HepG2 (cell line): ENCODE measurements around the gene CAPN10. TPM values are rescaled to one million over a fixed set of nuclear protein-coding genes. Genes with fewer than 3 reads are reported as not detected.

Experiments
- ATRX ChIP-seq: sonication (generic); formaldehyde crosslinking; IDR thresholded peaks from 2 replicates; pipeline ENCODE4 v1.4.0; 2020; ENCODE audit warnings: missing genetic modification reagents, borderline replicate concordance
- CBFB ChIP-seq: sonication (generic); formaldehyde crosslinking; IDR thresholded peaks from 2 replicates; pipeline ENCODE4 v1.4.0; 2020; ENCODE audit warnings: missing genetic modification reagents
- EEA1 ChIP-seq: sonication (generic); formaldehyde crosslinking; IDR thresholded peaks from 2 replicates; pipeline ENCODE4 v1.5.1; 2020; ENCODE audit warnings: mild to moderate bottlenecking, missing genetic modification reagents, borderline replicate concordance
- KDM2A ChIP-seq: sonication (generic); formaldehyde crosslinking; IDR thresholded peaks from 2 replicates; pipeline ENCODE4 v1.4.0; 2020; ENCODE audit warnings: low read depth, missing genetic modification reagents, borderline replicate concordance
- MBNL3 ChIP-seq: fragments of 250-450 bp; sonication (Bioruptor Pico); conservative IDR thresholded peaks from 2 replicates; pipeline ENCODE4 v1.8.0; 2022; ENCODE audit warnings: mild to moderate bottlenecking, inconsistent platforms
- NKX3-1 ChIP-seq: sonication (generic); formaldehyde crosslinking; IDR thresholded peaks from 2 replicates; pipeline ENCODE4 v1.5.0; 2020; ENCODE audit warnings: missing genetic modification reagents
- ZNF709 ChIP-seq: sonication (generic); formaldehyde crosslinking; IDR thresholded peaks from 2 replicates; pipeline ENCODE4 v1.5.0; 2020; ENCODE audit warnings: mild to moderate bottlenecking, missing genetic modification reagents
- ZNF83 ChIP-seq: sonication (generic); formaldehyde crosslinking; IDR thresholded peaks from 2 replicates; pipeline ENCODE4 v1.4.0; 2020; ENCODE audit warnings: missing genetic modification reagents, mild to moderate bottlenecking, borderline replicate concordance
- ZNF850 ChIP-seq: sonication (generic); formaldehyde crosslinking; conservative IDR thresholded peaks from 2 replicates; pipeline ENCODE4 v1.9.0; 2021; ENCODE audit warnings: mild to moderate bottlenecking, missing genetic modification reagents
- polyA plus RNA-seq, 8 experiments: library from polyadenylated mRNA; depleted of rRNA in 3 of 8; stranded (reverse) in 7 of 8; unstranded in 1 of 8; fragments of >200 nt; fragmentation: Illumina TruSeq in 4 of 8; extraction: Trizol in 4 of 8; gene quantifications; 2 replicates each; pipeline versions ENCODE4 v1.2.1 to v1.2.3, GENCODE V29; 2011 to 2016; ENCODE audit warnings: low read depth in 4 of 8, missing spikeins in 1 of 8, mixed read lengths in 1 of 8; ENCODE audit not compliant: insufficient read depth in 1 of 8
- total RNA-seq, 5 experiments: library from RNA; depleted of rRNA; stranded (reverse); fragments of >200 nt; fragmentation: Illumina TruSeq; extraction: Trizol; gene quantifications; 2 replicates each; pipeline ENCODE4 v1.2.3, GENCODE V29; 2016; ENCODE audit warnings: low read depth in 1 of 5
- TF ChIP-seq, protein P1 (sequence below): sonication (generic); formaldehyde crosslinking; IDR thresholded peaks from 2 replicates; pipeline ENCODE4 v1.5.0; 2020; ENCODE audit warnings: mild to moderate bottlenecking, missing genetic modification reagents, borderline replicate concordance
- TF ChIP-seq, protein P2 (sequence below): sonication (generic); formaldehyde crosslinking; IDR thresholded peaks from 2 replicates; pipeline ENCODE4 v1.5.1; 2020; ENCODE audit warnings: mild to moderate bottlenecking, moderate library complexity, missing genetic modification reagents
- TF ChIP-seq, protein P3 (sequence below): sonication (generic); formaldehyde crosslinking; IDR thresholded peaks from 2 replicates; pipeline ENCODE4 v1.4.0; 2020; ENCODE audit warnings: missing genetic modification reagents, borderline replicate concordance
- TF ChIP-seq, protein P4 (sequence below): sonication (generic); formaldehyde crosslinking; IDR thresholded peaks from 2 replicates; pipeline ENCODE4 v1.8.1; 2022; ENCODE audit warnings: mild to moderate bottlenecking, missing genetic modification reagents
- TF ChIP-seq, protein P5 (sequence below): sonication (generic); formaldehyde crosslinking; IDR thresholded peaks from 2 replicates; pipeline ENCODE4 v1.4.0; 2020; ENCODE audit warnings: missing genetic modification reagents

CAPN10 gene
- total and polyA plus RNA-seq, 2 of the 13 experiments (the other 11 are each of a cell fraction or from before 2014, with no cell fraction given), result 27.6 to 32.4 TPM

DNA sequence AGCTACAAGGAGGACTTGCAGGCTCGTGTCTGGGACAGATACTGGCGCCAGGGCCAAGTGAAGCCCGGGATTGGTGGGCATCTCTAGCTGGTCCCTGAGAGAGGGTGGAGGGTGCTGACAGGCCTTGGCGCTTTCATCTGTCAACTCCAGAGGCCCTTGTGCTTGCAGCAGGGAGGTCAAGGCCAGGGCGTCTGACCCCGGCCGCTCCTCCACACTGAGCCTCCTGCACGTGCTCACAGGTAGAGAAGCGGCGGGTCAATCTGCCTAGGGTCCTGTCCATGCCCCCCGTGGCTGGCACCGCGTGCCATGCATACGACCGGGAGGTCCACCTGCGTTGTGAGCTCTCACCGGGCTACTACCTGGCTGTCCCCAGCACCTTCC lies 9.5 kb downstream of the CAPN10 start (continued):
- TF ChIP-seq, protein P1, sequence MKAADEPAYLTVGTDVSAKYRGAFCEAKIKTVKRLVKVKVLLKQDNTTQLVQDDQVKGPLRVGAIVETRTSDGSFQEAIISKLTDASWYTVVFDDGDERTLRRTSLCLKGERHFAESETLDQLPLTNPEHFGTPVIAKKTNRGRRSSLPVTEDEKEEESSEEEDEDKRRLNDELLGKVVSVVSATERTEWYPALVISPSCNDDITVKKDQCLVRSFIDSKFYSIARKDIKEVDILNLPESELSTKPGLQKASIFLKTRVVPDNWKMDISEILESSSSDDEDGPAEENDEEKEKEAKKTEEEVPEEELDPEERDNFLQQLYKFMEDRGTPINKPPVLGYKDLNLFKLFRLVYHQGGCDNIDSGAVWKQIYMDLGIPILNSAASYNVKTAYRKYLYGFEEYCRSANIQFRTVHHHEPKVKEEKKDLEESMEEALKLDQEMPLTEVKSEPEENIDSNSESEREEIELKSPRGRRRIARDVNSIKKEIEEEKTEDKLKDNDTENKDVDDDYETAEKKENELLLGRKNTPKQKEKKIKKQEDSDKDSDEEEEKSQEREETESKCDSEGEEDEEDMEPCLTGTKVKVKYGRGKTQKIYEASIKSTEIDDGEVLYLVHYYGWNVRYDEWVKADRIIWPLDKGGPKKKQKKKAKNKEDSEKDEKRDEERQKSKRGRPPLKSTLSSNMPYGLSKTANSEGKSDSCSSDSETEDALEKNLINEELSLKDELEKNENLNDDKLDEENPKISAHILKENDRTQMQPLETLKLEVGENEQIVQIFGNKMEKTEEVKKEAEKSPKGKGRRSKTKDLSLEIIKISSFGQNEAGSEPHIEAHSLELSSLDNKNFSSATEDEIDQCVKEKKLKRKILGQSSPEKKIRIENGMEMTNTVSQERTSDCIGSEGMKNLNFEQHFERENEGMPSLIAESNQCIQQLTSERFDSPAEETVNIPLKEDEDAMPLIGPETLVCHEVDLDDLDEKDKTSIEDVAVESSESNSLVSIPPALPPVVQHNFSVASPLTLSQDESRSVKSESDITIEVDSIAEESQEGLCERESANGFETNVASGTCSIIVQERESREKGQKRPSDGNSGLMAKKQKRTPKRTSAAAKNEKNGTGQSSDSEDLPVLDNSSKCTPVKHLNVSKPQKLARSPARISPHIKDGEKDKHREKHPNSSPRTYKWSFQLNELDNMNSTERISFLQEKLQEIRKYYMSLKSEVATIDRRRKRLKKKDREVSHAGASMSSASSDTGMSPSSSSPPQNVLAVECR (CRISPR knock-in tag), result peak; percentile 27
- TF ChIP-seq ZNF83 (CRISPR knock-in tag), result no peak
- TF ChIP-seq CBFB (CRISPR knock-in tag), result no peak
- TF ChIP-seq ZNF709 (CRISPR knock-in tag), result no peak
- TF ChIP-seq NKX3-1 (CRISPR knock-in tag), result no peak
- no peak for TF ChIP-seq ZNF850 (CRISPR knock-in tag)
- TF ChIP-seq MBNL3 (CRISPR knock-in tag), result no peak
- no peak for TF ChIP-seq EEA1 (CRISPR knock-in tag)
- TF ChIP-seq, protein P2, sequence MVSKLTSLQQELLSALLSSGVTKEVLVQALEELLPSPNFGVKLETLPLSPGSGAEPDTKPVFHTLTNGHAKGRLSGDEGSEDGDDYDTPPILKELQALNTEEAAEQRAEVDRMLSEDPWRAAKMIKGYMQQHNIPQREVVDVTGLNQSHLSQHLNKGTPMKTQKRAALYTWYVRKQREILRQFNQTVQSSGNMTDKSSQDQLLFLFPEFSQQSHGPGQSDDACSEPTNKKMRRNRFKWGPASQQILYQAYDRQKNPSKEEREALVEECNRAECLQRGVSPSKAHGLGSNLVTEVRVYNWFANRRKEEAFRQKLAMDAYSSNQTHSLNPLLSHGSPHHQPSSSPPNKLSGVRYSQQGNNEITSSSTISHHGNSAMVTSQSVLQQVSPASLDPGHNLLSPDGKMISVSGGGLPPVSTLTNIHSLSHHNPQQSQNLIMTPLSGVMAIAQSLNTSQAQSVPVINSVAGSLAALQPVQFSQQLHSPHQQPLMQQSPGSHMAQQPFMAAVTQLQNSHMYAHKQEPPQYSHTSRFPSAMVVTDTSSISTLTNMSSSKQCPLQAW (CRISPR knock-in tag), result no peak
- TF ChIP-seq ATRX (CRISPR knock-in tag), result no peak
- TF ChIP-seq, protein P3, sequence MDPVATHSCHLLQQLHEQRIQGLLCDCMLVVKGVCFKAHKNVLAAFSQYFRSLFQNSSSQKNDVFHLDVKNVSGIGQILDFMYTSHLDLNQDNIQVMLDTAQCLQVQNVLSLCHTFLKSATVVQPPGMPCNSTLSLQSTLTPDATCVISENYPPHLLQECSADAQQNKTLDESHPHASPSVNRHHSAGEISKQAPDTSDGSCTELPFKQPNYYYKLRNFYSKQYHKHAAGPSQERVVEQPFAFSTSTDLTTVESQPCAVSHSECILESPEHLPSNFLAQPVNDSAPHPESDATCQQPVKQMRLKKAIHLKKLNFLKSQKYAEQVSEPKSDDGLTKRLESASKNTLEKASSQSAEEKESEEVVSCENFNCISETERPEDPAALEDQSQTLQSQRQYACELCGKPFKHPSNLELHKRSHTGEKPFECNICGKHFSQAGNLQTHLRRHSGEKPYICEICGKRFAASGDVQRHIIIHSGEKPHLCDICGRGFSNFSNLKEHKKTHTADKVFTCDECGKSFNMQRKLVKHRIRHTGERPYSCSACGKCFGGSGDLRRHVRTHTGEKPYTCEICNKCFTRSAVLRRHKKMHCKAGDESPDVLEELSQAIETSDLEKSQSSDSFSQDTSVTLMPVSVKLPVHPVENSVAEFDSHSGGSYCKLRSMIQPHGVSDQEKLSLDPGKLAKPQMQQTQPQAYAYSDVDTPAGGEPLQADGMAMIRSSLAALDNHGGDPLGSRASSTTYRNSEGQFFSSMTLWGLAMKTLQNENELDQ, result no peak
- TF ChIP-seq, protein P4, sequence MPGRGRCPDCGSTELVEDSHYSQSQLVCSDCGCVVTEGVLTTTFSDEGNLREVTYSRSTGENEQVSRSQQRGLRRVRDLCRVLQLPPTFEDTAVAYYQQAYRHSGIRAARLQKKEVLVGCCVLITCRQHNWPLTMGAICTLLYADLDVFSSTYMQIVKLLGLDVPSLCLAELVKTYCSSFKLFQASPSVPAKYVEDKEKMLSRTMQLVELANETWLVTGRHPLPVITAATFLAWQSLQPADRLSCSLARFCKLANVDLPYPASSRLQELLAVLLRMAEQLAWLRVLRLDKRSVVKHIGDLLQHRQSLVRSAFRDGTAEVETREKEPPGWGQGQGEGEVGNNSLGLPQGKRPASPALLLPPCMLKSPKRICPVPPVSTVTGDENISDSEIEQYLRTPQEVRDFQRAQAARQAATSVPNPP (CRISPR knock-in tag), result no peak
- no peak for TF ChIP-seq KDM2A (CRISPR knock-in tag)
- TF ChIP-seq, protein P5, sequence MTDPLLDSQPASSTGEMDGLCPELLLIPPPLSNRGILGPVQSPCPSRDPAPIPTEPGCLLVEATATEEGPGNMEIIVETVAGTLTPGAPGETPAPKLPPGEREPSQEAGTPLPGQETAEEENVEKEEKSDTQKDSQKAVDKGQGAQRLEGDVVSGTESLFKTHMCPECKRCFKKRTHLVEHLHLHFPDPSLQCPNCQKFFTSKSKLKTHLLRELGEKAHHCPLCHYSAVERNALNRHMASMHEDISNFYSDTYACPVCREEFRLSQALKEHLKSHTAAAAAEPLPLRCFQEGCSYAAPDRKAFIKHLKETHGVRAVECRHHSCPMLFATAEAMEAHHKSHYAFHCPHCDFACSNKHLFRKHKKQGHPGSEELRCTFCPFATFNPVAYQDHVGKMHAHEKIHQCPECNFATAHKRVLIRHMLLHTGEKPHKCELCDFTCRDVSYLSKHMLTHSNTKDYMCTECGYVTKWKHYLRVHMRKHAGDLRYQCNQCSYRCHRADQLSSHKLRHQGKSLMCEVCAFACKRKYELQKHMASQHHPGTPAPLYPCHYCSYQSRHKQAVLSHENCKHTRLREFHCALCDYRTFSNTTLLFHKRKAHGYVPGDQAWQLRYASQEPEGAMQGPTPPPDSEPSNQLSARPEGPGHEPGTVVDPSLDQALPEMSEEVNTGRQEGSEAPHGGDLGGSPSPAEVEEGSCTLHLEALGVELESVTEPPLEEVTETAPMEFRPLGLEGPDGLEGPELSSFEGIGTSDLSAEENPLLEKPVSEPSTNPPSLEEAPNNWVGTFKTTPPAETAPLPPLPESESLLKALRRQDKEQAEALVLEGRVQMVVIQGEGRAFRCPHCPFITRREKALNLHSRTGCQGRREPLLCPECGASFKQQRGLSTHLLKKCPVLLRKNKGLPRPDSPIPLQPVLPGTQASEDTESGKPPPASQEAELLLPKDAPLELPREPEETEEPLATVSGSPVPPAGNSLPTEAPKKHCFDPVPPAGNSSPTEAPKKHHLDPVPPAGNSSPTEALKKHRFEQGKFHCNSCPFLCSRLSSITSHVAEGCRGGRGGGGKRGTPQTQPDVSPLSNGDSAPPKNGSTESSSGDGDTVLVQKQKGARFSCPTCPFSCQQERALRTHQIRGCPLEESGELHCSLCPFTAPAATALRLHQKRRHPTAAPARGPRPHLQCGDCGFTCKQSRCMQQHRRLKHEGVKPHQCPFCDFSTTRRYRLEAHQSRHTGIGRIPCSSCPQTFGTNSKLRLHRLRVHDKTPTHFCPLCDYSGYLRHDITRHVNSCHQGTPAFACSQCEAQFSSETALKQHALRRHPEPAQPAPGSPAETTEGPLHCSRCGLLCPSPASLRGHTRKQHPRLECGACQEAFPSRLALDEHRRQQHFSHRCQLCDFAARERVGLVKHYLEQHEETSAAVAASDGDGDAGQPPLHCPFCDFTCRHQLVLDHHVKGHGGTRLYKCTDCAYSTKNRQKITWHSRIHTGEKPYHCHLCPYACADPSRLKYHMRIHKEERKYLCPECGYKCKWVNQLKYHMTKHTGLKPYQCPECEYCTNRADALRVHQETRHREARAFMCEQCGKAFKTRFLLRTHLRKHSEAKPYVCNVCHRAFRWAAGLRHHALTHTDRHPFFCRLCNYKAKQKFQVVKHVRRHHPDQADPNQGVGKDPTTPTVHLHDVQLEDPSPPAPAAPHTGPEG (CRISPR knock-in tag), result no peak
